NT2/D1 (cell line): Measurements from ENCODE around the gene PLAC9.

Experiments used
- DNase-seq: peaks from one replicate; pipeline ENCODE4 v3.0.0-alpha.2; 2011; ENCODE audit warnings: low read depth, low spot score
- H3K27me3 ChIP-seq: 2 replicates; pipeline ENCODE4 v1.6.0; 2011; ENCODE audit warnings: mild to moderate bottlenecking; ENCODE audit not compliant: insufficient read length, insufficient read depth
- H3K36me3 ChIP-seq: 2 replicates; pipeline ENCODE4 v1.6.1; 2011; ENCODE audit warnings: mild to moderate bottlenecking, low read length, mixed read lengths; ENCODE audit not compliant: insufficient read depth, insufficient read length
- H3K4me1 ChIP-seq: 2 replicates; pipeline ENCODE4 v1.5.1; 2011; ENCODE audit not compliant: insufficient read depth, insufficient read length
- H3K4me3 ChIP-seq: 2 replicates; pipeline ENCODE4 v1.5.1; 2011; ENCODE audit warnings: low read depth; ENCODE audit not compliant: insufficient read length
- H3K9ac ChIP-seq: 2 replicates; pipeline ENCODE4 v1.6.0; 2011; ENCODE audit warnings: low read depth; ENCODE audit not compliant: insufficient read length
- H3K9me3 ChIP-seq: 2 replicates; pipeline ENCODE4 v1.5.1; 2011; ENCODE audit warnings: mild to moderate bottlenecking, low read length; ENCODE audit not compliant: insufficient read depth
- SUZ12 ChIP-seq: IDR thresholded peaks from 2 replicates; pipeline ENCODE4 v1.6.1; 2011; ENCODE audit not compliant: insufficient read length, insufficient read depth; ENCODE audit errors: extremely low read depth
- YY1 ChIP-seq: IDR thresholded peaks from 2 replicates; pipeline ENCODE4 v1.6.1; 2011; ENCODE audit not compliant: insufficient read length, insufficient read depth
- ZNF274 ChIP-seq: IDR thresholded peaks from 2 replicates; pipeline ENCODE4 v1.6.1; 2011; ENCODE audit warnings: mild to moderate bottlenecking, low read depth, low read length

Gene PLAC9

DNA sequence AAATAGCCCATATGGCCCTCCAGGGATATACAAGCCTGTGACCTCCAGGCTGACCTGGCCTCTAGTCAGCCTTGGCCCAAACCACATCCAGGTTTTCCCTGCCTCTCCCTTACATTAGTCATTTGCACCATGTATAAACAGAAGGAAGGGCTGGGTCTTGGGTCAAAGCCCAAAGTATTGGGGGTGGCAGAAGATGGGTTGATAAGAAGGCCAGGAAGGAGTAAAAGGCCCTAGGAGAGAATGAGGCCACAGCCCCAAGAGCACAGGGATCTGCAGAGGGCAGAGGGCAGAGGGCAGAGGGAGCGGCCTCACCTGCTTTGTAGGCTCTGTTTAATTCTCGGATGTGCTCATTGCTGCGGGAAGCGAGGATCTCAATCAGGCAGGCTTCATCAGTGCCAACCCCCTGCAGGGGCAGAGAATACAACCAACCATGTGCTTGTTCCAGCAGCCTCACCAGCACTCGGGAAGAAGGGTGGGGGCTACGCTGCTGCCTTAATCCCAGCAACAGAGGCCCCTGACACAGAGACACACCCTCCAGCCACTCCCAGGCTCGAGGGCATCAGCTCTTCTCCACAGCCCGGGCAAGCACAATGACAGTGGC is 31.3 kb downstream of the PLAC9 start:
- no peak overlapping the region for H3K4me3 ChIP-seq
- no peak for DNase-seq
- no peak overlapping the region for H3K9ac ChIP-seq
- H3K9me3 ChIP-seq: no peaks in the 10 kb centered on the region
- peaks cover 56% of the 10 kb centered on the region for H3K36me3 ChIP-seq
- peaks cover 2% of the 10 kb centered on the region for H3K4me1 ChIP-seq
- no peak for TF ChIP-seq SUZ12
- TF ChIP-seq YY1: no peak
- no peak for TF ChIP-seq ZNF274
- H3K27me3 ChIP-seq: no peaks in the 10 kb centered on the region

DNA sequence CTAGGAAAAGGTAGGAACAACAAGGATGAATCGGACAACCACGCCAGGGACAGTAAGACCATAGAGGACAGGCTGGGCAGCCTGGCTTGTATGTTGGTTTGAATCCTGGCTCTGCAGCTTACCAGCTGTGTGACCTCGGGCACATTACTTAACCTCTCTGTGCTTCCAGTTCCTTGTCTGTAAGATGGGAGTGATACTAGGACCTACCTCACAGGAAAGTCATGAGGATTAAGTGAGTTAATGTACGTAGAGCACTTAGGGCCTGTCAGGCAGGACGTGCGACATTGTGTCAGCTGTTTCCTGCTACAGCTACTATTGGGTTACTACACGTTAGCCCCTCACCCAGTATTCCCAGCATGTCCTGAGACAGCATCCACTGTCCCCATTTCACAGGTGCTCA is 32.1 kb downstream of the PLAC9 start:
- Histone ChIP-seq H3K4me3 (no peak overlapping the region), H3K9ac (no peak overlapping the region), H3K9me3 (no peaks in the 10 kb centered on the region), H3K4me1 (peaks cover 2% of the 10 kb centered on the region), H3K27me3 (no peaks in the 10 kb centered on the region), H3K36me3 (peaks cover 57% of the 10 kb centered on the region)
- DNase-seq: no peak
- TF ChIP-seq ZNF274 (no peak), YY1 (no peak), SUZ12 (no peak)

DNA sequence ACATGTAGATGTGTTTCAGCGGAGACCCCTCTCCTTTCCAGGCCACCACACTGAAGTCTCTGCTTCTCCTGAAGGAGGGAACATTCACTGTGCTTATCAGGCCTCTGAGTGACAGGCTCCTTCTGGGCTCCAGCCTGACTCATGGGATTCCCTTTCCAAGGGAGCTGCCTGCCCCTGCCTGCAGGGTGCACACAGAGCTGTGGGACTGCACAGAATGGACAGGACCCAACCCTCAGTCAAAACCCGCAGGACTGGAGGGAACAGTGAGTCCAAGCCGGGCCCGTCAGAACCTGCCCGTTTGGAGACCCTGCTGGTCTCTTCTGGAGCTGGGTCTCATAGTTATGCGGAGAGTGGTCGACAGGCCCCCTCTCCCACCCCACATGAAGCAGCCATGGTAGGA is 32.6 kb downstream of the PLAC9 start:
- DNase-seq: no peak
- no peak for TF ChIP-seq ZNF274
- TF ChIP-seq SUZ12: no peak
- TF ChIP-seq YY1: no peak
- Histone ChIP-seq H3K9ac (no peak overlapping the region), H3K36me3 (peaks cover 53% of the 10 kb centered on the region), H3K4me1 (peaks cover 2% of the 10 kb centered on the region), H3K4me3 (no peak overlapping the region), H3K9me3 (no peaks in the 10 kb centered on the region), H3K27me3 (no peaks in the 10 kb centered on the region)

DNA sequence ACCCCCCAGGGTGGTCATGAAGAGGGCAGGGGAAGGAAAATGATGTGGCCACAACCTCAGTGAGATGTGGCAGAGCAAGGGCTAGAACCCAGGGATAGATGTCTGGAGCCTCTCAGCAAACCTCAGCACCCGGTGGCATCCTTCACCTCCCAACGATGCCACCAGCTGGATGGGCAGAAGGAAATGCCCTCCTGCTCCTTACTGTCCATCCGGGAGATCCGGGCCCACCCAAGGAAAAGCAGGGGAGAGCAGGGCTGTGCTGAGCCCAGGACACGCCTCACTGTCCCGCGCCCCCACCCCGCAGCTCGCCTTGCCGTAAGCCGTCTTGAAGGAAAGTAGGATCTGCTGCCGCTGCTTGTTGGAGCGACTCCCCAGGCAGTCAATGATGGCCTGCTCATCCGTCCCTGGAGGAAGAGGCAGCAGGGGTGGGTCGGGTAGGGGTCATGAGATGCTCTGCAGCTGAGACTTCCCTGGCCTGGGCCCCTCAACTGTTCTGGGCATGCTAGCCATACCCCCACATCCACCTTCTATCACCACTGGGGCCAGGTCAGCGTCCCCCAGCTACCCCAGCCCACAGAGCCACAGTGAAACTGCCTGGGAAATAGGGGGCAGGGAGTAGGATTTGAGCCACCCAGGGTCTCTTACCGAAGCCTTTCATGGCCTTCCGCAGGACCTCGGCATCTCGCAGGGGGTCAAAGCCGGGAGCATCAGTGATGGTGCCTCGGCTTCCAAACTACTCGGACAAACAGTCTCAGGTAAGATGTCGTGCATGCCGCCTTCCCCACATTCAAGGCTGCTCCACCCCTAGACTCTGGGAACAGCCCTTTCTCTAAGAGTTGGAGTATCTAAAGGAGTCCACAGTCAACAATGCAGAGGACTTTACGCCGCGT is 34.3 kb downstream of the PLAC9 start:
- H3K9me3 ChIP-seq: no peaks in the 10 kb centered on the region
- peaks cover 11% of the 10 kb centered on the region for H3K4me1 ChIP-seq
- no peaks in the 10 kb centered on the region for H3K27me3 ChIP-seq
- no peak for TF ChIP-seq ZNF274
- no peak for TF ChIP-seq YY1
- TF ChIP-seq SUZ12: no peak
- H3K36me3 ChIP-seq: peaks cover 52% of the 10 kb centered on the region
- DNase-seq: no peak
- H3K9ac ChIP-seq: no peak overlapping the region
- H3K4me3 ChIP-seq: no peak overlapping the region

DNA sequence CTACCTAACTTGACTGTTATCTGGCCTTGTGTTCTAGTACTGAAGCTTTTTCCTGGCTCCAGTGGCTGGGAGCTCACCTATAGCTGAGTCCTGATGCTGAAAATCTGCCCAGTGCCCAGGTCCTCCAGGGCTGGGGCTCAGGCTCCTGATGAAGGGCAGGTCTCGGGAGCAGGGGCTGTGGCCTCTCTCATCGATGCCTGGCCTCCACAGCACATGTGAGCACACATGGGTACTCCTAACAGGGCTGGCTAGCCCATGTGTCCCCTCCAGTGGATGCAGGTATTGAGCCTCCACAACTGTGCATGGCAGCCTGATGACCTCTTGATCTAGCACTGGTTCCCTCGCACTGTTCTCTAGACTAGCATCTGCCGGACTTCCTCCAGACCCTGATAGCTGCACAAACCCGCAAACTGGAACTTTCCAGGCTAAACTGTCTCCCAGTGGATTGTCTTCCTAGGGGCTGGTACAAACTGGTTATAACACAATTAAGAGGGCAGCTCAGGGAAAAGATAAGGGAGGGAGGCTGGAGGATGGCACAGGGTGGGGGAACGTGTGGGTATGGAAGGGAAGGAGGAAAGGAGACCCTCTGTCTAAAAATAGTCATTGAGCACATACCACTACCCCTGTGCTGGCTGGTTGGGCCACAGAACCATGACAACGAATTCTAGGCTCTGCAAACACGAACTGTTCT is 35.1 kb downstream of the PLAC9 start:
- no peak overlapping the region for H3K4me3 ChIP-seq
- peaks cover 48% of the 10 kb centered on the region for H3K36me3 ChIP-seq
- no peak for TF ChIP-seq YY1
- TF ChIP-seq ZNF274: no peak
- TF ChIP-seq SUZ12: no peak
- no peak for DNase-seq
- H3K4me1 ChIP-seq: peaks cover 11% of the 10 kb centered on the region
- no peaks in the 10 kb centered on the region for H3K27me3 ChIP-seq
- H3K9ac ChIP-seq: no peak overlapping the region
- H3K9me3 ChIP-seq: no peaks in the 10 kb centered on the region

DNA sequence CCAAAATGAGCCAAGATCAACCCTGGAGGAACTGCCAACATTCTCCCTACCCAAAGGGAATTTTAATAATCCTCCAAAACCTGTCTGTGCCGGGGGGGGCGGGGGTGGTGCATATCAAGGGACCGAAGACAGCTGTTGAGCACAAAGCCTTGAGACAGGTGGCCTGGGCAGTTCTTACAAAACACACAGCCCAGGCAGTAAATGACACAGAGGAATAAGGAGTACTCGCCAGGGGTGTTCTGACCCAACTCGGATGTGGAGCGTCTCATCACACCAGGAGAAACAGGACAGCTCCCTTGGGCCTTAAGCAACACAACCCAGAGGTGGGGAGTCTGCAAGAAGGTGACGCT is 35.6 kb downstream of the PLAC9 start:
- no peaks in the 10 kb centered on the region for H3K9me3 ChIP-seq
- H3K4me1 ChIP-seq: peaks cover 12% of the 10 kb centered on the region
- no peak overlapping the region for H3K4me3 ChIP-seq
- TF ChIP-seq YY1 (no peak), ZNF274 (no peak), SUZ12 (no peak)
- H3K36me3 ChIP-seq: peaks cover 45% of the 10 kb centered on the region
- H3K9ac ChIP-seq: no peak overlapping the region
- H3K27me3 ChIP-seq: no peaks in the 10 kb centered on the region
- no peak for DNase-seq

DNA sequence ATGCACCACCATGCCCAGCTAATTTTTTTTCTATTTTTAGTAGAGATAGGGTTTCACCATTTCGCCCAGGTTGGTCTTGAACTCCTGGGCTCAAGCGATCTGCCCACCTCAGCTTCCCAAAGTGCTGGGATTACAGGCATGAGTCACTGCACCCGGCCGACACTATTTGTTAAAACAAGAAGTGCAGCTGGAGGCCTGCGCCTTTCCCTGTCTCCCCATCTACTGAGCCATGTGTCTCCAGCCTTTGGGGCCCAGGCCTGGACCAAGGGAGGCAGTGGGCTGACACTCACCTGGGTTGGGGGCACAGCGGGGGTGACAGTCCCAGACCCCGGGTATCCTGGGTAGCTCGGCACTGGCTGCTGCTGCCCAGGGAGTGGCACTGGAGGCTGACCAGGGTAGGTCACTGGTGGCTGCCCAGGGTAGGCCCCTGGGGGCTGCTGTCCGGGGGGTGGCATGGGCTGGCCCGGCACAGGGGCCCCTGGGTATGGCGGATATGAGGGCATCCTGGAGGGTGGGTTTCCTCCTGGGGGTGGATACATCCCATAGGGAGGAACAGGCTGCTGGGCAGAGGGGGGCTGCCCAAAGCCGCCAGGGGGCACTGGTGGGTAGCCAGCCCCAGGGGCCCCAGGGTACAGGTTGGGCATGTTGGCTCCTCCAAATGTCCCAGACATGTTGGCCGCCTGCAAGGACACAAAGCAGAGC is 36.3 kb downstream of the PLAC9 start:
- no peak for DNase-seq
- Histone ChIP-seq H3K9ac (no peak overlapping the region), H3K4me3 (no peak overlapping the region), H3K36me3 (peaks cover 41% of the 10 kb centered on the region), H3K9me3 (no peaks in the 10 kb centered on the region), H3K27me3 (no peaks in the 10 kb centered on the region), H3K4me1 (peaks cover 14% of the 10 kb centered on the region)
- no peak for TF ChIP-seq ZNF274
- TF ChIP-seq SUZ12: no peak
- no peak for TF ChIP-seq YY1
